ENCODE results near the gene ZNF304. TPM values are rescaled to one million over a fixed set of nuclear protein-coding genes. Genes with fewer than 3 reads are reported as not detected.

Gene ZNF304
- total and polyA plus RNA-seq, 2 of the 13 experiments (the other 11 are each of a cell fraction or from before 2014, with no cell fraction given) = 3.4 to 8.0 TPM

GRCh38 chr19:57406516-57407123, 55.5 kb downstream of the ZNF304 start (continued):
- TF ChIP-seq ZNF407 (CRISPR knock-in tag; IDR thresholded peaks at IDR 0.05; ENCODE audit: not compliant biosample characterization) (no peak), HNF4G (IDR thresholded peaks at IDR 0.05; ENCODE audit: borderline replicate concordance, low read depth, low read length) (no peak), HNF4G (CRISPR knock-in tag; IDR thresholded peaks at IDR 0.05; ENCODE audit: borderline replicate concordance, low read depth) (no peak), NCOA2 (CRISPR knock-in tag; IDR thresholded peaks at IDR 0.05) (no peak), AGO2 (optimal IDR thresholded peaks at IDR 0.05; ENCODE audit: low read depth, low read length) (no peak), U2AF2 (IDR thresholded peaks at IDR 0.05; ENCODE audit: low read depth, low read length) (no peak), PAXIP1 (CRISPR knock-in tag; conservative IDR thresholded peaks at IDR 0.05) (no peak), SRSF1 (optimal IDR thresholded peaks at IDR 0.05; ENCODE audit: low read depth, low read length) (no peak), ATF4 (CRISPR knock-in tag; IDR thresholded peaks at IDR 0.05) (no peak), DNMT1 (CRISPR knock-in tag; IDR thresholded peaks at IDR 0.05) (no peak), MLX (CRISPR knock-in tag; IDR thresholded peaks at IDR 0.05) (no peak), XRCC5 (optimal IDR thresholded peaks at IDR 0.05; ENCODE audit: low read length) (peak; percentile 92), PRPF4 (IDR thresholded peaks at IDR 0.05; ENCODE audit: low read depth, low read length, poor library complexity, severe bottlenecking) (no peak), ZNF280B (CRISPR knock-in tag; IDR thresholded peaks at IDR 0.05; ENCODE audit: borderline replicate concordance) (no peak)

Measured in HepG2 (cell line).